Measurements from ENCODE around the gene SGCD.

The SGCD gene

GRCh38 chr5:156466871-156467270 is 139.9 kb downstream of the SGCD start:
- Histone ChIP-seq H3K27ac (no peak overlapping the region), H3K9ac (ENCODE audit: insufficient read length) (no peak overlapping the region), H3K9me3 (ENCODE audit: low read depth, low read length) (no peaks in the 10 kb centered on the region), H3K4me3 (no peak overlapping the region), H3K36me3 (ENCODE audit: insufficient read depth, low read length) (no peaks in the 10 kb centered on the region)
- TF ChIP-seq EZH2 (IDR thresholded peaks at IDR 0.05) (no peak), FOXP2 (optimal IDR thresholded peaks at IDR 0.05; ENCODE audit: control extremely low read depth, extremely low read length, insufficient read depth) (no peak), POLR2AphosphoS5 (IDR thresholded peaks at IDR 0.05; ENCODE audit: borderline replicate concordance, low read depth, low read length) (no peak)
- no peak for DNase-seq (ENCODE audit: low read depth, low spot score)

DNA sequence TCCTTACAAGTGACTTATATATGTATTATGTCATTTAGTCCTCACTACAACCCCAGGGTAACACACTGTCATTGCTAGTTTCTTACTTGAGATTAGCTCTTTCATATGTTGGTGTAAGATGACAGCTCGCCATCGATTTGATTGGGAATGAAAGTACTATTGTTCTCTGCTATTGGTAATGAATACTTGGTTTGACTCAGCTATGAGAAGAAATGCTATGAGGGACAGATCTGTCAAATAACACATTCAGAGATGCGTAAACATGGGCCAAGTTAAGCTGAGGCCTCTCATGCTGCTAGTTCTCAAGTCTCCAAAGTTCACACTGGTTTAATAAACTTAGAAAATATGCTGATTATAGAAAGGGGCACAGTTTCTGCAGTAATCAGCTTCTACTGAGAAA is 142.7 kb downstream of the SGCD start:
- no peak overlapping the region for H3K9ac ChIP-seq (ENCODE audit: insufficient read length)
- H3K27ac ChIP-seq, result no peak overlapping the region
- TF ChIP-seq POLR2AphosphoS5 (IDR thresholded peaks at IDR 0.05; ENCODE audit: borderline replicate concordance, low read depth, low read length), result no peak
- no peak for TF ChIP-seq EZH2 (IDR thresholded peaks at IDR 0.05)
- no peak for TF ChIP-seq FOXP2 (optimal IDR thresholded peaks at IDR 0.05; ENCODE audit: control extremely low read depth, extremely low read length, insufficient read depth)
- H3K4me3 ChIP-seq, result no peak overlapping the region
- no peak for DNase-seq (ENCODE audit: low read depth, low spot score)
- H3K9me3 ChIP-seq (ENCODE audit: low read depth, low read length), result no peaks in the 10 kb centered on the region
- H3K36me3 ChIP-seq (ENCODE audit: insufficient read depth, low read length), result no peaks in the 10 kb centered on the region

DNA sequence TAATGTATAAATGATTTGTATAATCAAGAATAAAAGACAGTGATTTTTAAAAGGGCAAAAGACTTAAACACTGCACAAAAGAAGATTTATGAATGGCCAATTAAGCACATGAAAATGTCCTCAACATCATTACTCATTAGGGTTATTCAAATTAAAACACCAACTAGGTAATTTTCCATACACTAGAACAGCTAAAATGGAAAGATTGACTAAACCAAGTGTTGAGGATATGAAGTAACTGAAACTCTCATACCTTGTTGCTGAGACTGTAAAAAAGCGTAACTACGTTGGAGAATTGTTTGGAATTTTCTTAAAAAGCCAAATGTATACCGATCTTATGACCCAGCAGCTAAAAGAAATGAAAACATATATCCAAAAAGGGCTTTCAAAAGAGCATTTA is 144.9 kb downstream of the SGCD start:
- Histone ChIP-seq H3K9ac (ENCODE audit: insufficient read length) (no peak overlapping the region), H3K4me3 (no peak overlapping the region), H3K27ac (no peak overlapping the region), H3K36me3 (ENCODE audit: insufficient read depth, low read length) (no peaks in the 10 kb centered on the region), H3K9me3 (ENCODE audit: low read depth, low read length) (no peaks in the 10 kb centered on the region)
- no peak for DNase-seq (ENCODE audit: low read depth, low spot score)
- TF ChIP-seq EZH2 (IDR thresholded peaks at IDR 0.05) (no peak), POLR2AphosphoS5 (IDR thresholded peaks at IDR 0.05; ENCODE audit: borderline replicate concordance, low read depth, low read length) (no peak), FOXP2 (optimal IDR thresholded peaks at IDR 0.05; ENCODE audit: control extremely low read depth, extremely low read length, insufficient read depth) (no peak)

GRCh38 chr5:156473269-156473908 is 146.4 kb downstream of the SGCD start:
- H3K27ac ChIP-seq, result no peak overlapping the region
- no peaks in the 10 kb centered on the region for H3K36me3 ChIP-seq (ENCODE audit: insufficient read depth, low read length)
- no peak for TF ChIP-seq EZH2 (IDR thresholded peaks at IDR 0.05)
- no peak for TF ChIP-seq FOXP2 (optimal IDR thresholded peaks at IDR 0.05; ENCODE audit: control extremely low read depth, extremely low read length, insufficient read depth)
- TF ChIP-seq POLR2AphosphoS5 (IDR thresholded peaks at IDR 0.05; ENCODE audit: borderline replicate concordance, low read depth, low read length), result no peak
- H3K9ac ChIP-seq (ENCODE audit: insufficient read length), result no peak overlapping the region
- no peak for DNase-seq (ENCODE audit: low read depth, low spot score)
- no peak overlapping the region for H3K4me3 ChIP-seq
- no peaks in the 10 kb centered on the region for H3K9me3 ChIP-seq (ENCODE audit: low read depth, low read length)

DNA sequence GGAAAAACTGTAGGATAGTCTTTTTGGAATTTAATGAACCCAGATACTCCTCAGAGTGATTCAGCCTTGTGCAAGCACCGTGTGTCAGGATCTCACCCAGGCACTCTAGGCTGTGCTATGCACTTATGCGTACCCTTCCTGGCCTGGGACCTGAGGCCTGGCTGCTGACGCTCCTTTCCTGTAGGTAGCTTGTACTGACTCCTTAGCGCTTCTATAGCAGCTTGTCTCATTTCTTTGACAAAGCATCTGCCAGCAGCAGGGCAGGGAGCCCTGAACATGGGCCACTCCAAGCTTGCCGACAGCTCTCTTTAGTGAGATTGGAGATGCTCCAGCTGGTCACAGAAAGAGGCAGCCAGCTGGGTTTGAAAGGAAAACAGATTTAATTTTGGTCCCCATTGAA is 147.3 kb downstream of the SGCD start:
- no peak overlapping the region for H3K4me3 ChIP-seq
- no peak for DNase-seq (ENCODE audit: low read depth, low spot score)
- H3K9me3 ChIP-seq (ENCODE audit: low read depth, low read length), result no peaks in the 10 kb centered on the region
- H3K27ac ChIP-seq, result no peak overlapping the region
- TF ChIP-seq POLR2AphosphoS5 (IDR thresholded peaks at IDR 0.05; ENCODE audit: borderline replicate concordance, low read depth, low read length) (no peak), EZH2 (IDR thresholded peaks at IDR 0.05) (no peak), FOXP2 (optimal IDR thresholded peaks at IDR 0.05; ENCODE audit: control extremely low read depth, extremely low read length, insufficient read depth) (no peak)
- H3K9ac ChIP-seq (ENCODE audit: insufficient read length), result no peak overlapping the region
- no peaks in the 10 kb centered on the region for H3K36me3 ChIP-seq (ENCODE audit: insufficient read depth, low read length)

DNA sequence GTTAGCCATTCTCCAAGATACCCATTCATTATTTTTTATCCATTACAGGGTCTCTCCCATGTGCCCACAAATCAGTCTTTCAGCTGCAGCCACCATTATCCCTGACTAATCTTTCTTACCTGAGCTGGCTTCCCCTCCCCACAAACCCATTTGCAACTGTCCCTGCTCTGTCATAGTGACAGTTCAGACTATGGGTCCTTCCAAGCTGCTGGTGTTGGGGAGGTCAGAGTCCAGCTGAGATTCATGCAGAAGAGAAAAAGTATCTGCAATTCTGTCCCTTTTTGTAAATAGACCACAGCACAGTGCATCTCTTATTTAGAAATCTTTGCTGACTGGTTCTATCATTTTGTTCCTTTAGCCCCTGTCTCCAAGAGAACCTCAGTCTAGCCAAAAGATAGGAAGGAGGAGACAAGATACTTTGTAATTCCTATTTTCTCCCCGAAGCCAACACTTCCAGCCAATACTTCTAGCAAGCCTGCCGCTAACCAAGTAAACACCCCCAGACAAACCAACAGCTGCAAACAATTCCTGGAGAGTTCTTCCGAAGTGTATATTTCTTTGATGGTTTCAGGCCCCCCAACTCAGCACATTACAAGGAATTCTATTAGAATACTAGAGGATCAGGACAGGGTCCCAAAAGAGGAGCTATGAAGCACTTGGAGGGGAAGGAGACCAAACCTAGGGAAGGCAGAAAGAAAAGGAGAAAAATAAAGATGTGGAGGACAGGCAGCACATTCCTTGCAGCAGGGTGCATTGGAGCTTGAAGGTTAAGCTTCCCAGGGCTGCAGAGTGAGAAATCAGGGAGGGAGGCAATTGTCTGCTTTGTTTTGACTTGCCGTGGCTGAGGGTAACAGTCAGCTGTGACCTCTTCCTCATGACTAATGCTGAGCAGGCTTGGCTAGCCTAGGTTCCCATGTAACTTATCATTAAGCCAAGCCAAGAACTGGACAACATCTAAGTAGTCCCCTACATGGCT is 148.5 kb downstream of the SGCD start:
- Histone ChIP-seq H3K27ac (no peak overlapping the region), H3K9me3 (ENCODE audit: low read depth, low read length) (no peaks in the 10 kb centered on the region), H3K36me3 (ENCODE audit: insufficient read depth, low read length) (no peaks in the 10 kb centered on the region), H3K9ac (ENCODE audit: insufficient read length) (no peak overlapping the region), H3K4me3 (no peak overlapping the region)
- TF ChIP-seq EZH2 (IDR thresholded peaks at IDR 0.05), result no peak
- TF ChIP-seq FOXP2 (optimal IDR thresholded peaks at IDR 0.05; ENCODE audit: control extremely low read depth, extremely low read length, insufficient read depth), result no peak
- no peak for TF ChIP-seq POLR2AphosphoS5 (IDR thresholded peaks at IDR 0.05; ENCODE audit: borderline replicate concordance, low read depth, low read length)
- no peak for DNase-seq (ENCODE audit: low read depth, low spot score)

DNA sequence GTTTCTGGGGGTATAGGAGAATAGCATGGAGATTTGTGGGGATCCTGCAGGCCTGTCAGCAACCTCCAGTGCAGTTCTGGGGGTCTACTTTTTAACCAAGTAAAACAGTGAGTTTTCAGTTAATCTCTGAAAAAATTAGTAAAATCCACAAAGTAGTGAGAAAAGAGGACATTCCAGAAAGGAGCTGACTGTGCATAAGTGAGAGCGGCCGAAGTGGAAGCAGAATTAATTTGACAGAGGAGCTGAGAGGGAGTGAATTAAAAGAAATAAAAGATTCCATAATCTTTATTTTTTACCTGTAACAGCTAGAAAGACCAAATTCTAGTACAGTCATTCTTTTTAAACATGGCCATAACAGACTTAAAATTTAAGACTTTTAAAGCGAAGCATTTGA is 149.2 kb downstream of the SGCD start:
- no peaks in the 10 kb centered on the region for H3K9me3 ChIP-seq (ENCODE audit: low read depth, low read length)
- no peak overlapping the region for H3K4me3 ChIP-seq
- no peaks in the 10 kb centered on the region for H3K36me3 ChIP-seq (ENCODE audit: insufficient read depth, low read length)
- H3K27ac ChIP-seq, result no peak overlapping the region
- H3K9ac ChIP-seq (ENCODE audit: insufficient read length), result no peak overlapping the region
- no peak for TF ChIP-seq EZH2 (IDR thresholded peaks at IDR 0.05)
- no peak for TF ChIP-seq POLR2AphosphoS5 (IDR thresholded peaks at IDR 0.05; ENCODE audit: borderline replicate concordance, low read depth, low read length)
- no peak for TF ChIP-seq FOXP2 (optimal IDR thresholded peaks at IDR 0.05; ENCODE audit: control extremely low read depth, extremely low read length, insufficient read depth)
- DNase-seq (ENCODE audit: low read depth, low spot score), result no peak

- Histone ChIP-seq H3K27ac (no peak overlapping the region), H3K36me3 (ENCODE audit: insufficient read depth, low read length) (no peaks in the 10 kb centered on the region), H3K9ac (ENCODE audit: insufficient read length) (no peak overlapping the region), H3K4me3 (no peak overlapping the region), H3K9me3 (ENCODE audit: low read depth, low read length) (no peaks in the 10 kb centered on the region)
- TF ChIP-seq FOXP2 (optimal IDR thresholded peaks at IDR 0.05; ENCODE audit: control extremely low read depth, extremely low read length, insufficient read depth) (no peak), POLR2AphosphoS5 (IDR thresholded peaks at IDR 0.05; ENCODE audit: borderline replicate concordance, low read depth, low read length) (no peak), EZH2 (IDR thresholded peaks at IDR 0.05) (no peak)
- DNase-seq (ENCODE audit: low read depth, low spot score), result no peak
These were observed 149.7 kb downstream of the SGCD start for GRCh38 chr5:156476678-156477077.
